Posterior cingulate gyrus (tissue), 11 donors: ENCODE results near the gene IL20RB.
"Not testable (repeated sequence)": the region's sequence is repeated elsewhere in the genome, so short reads cannot be mapped to it uniquely, and the experiment has no call there.

Source experiments
- DNase-seq, 10 donors: peaks; one replicate each; pipeline versions ENCODE4 v3.0.0 to v3.0.0-alpha.2; 2020 to 2021; ENCODE audit warnings: mixed read lengths in 3 of 10
- intact Hi-C: fragments of 100-400 bp; cut with DNase I; formaldehyde crosslinking; loops from one replicate; pipeline ENCODE4 v1.15.1; 2023

IL20RB gene

GRCh38 chr3:136942803-136943202 is 15.0 kb upstream of the IL20RB start:
- DNase-seq, result no peak
- intact Hi-C loops, result no loop called here

GRCh38 chr3:136943436-136943835 is 14.3 kb upstream of the IL20RB start:
- intact Hi-C loops, result no loop called here

GRCh38 chr3:136946978-136947377 is 10.8 kb upstream of the IL20RB start:
- intact Hi-C loops, result loop anchor here (5.0 kb wide), 1 partner anchor 65 kb away; no protein-coding TSS in a partner anchor
- DNase-seq, result no peak

More at GRCh38 chr3:136943436-136943835, 14.3 kb upstream of the IL20RB start:
- DNase-seq, result no peak

GRCh38 chr3:136947477-136947876 is 10.3 kb upstream of the IL20RB start:
- intact Hi-C loops, result loop anchor here (5.0 kb wide), 1 partner anchor 65 kb away; no protein-coding TSS in a partner anchor

GRCh38 chr3:136949146-136949545 is 8.6 kb upstream of the IL20RB start:
- intact Hi-C loops, result loop anchor here (5.0 kb wide), 1 partner anchor 63 kb away; no protein-coding TSS in a partner anchor
- DNase-seq, result no peak

More at GRCh38 chr3:136947477-136947876, 10.3 kb upstream of the IL20RB start:
- no peak for DNase-seq

- intact Hi-C loops, result loop anchor here (5.0 kb wide), 1 partner anchor 63 kb away; no protein-coding TSS in a partner anchor
- no peak for DNase-seq
Measured at GRCh38 chr3:136949708-136950107, 8.1 kb upstream of the IL20RB start.

- intact Hi-C loops, result no loop called here
- no peak for DNase-seq
Measured at GRCh38 chr3:136950623-136951022, 7.2 kb upstream of the IL20RB start.

GRCh38 chr3:136952292-136952691 is 5.5 kb upstream of the IL20RB start:
- no peak for DNase-seq
- intact Hi-C loops, result no loop called here

- DNase-seq, result no peak
- intact Hi-C loops, result no loop called here
Measured at GRCh38 chr3:136954251-136954650, 3.5 kb upstream of the IL20RB start.

- intact Hi-C loops, result no loop called here
- DNase-seq, result no peak
Measured at GRCh38 chr3:136954980-136955780, 2.6 kb upstream of the IL20RB start.

GRCh38 chr3:136955813-136956212 is 2.0 kb upstream of the IL20RB start:
- intact Hi-C loops, result no loop called here
- DNase-seq, result no peak

GRCh38 chr3:136956971-136957370 is 812 bp upstream of the IL20RB start:
- intact Hi-C loops, result no loop called here
- no peak for DNase-seq

- intact Hi-C loops, result no loop called here
- DNase-seq, result no peak
Measured at GRCh38 chr3:136958939-136959338, 1.2 kb downstream of the IL20RB start.

- DNase-seq, result no peak
- intact Hi-C loops, result no loop called here
Measured at GRCh38 chr3:136959599-136959998, 1.8 kb downstream of the IL20RB start.

- intact Hi-C loops, result no loop called here
- no peak for DNase-seq
Measured at GRCh38 chr3:136960838-136961836, 3.4 kb downstream of the IL20RB start.

GRCh38 chr3:136962927-136963326 is 5.1 kb downstream of the IL20RB start:
- intact Hi-C loops, result no loop called here

GRCh38 chr3:136969539-136969938 is 11.8 kb downstream of the IL20RB start:
- intact Hi-C loops, DNase-seq: not testable (repeated sequence)

More at GRCh38 chr3:136962927-136963326, 5.1 kb downstream of the IL20RB start:
- no peak for DNase-seq

GRCh38 chr3:136973352-136973751 is 15.6 kb downstream of the IL20RB start:
- DNase-seq, result no peak
- intact Hi-C loops, result no loop called here

GRCh38 chr3:136974670-136975069 is 16.9 kb downstream of the IL20RB start:
- no peak for DNase-seq
- intact Hi-C loops, result no loop called here

- DNase-seq, result no peak
- intact Hi-C loops, result no loop called here
Measured at GRCh38 chr3:136979204-136979603, 21.4 kb downstream of the IL20RB start.

- no peak for DNase-seq
- intact Hi-C loops, result no loop called here
Measured at GRCh38 chr3:136979684-136980083, 21.9 kb downstream of the IL20RB start.
